ENCODE data around the gene C20orf144. TPM values are rescaled to one million over a fixed set of nuclear protein-coding genes. Genes with fewer than 3 reads are reported as not detected.

C20orf144 gene
- total RNA-seq, 4 donors from 2014 or later, result not detected

- Histone ChIP-seq H3K27me3 (no peaks in the 10 kb centered on the region), H3K9me3 (no peaks in the 10 kb centered on the region), H3K4me1 (peaks cover 0 to 12% (median 0%) of the 10 kb centered on the region in 4 donors), H3K36me3 (peaks cover 0 to 46% (median 0%) of the 10 kb centered on the region in 3 donors), H3K4me3 (no peak overlapping the region), H3K27ac (no peak overlapping the region)
- TF ChIP-seq, protein P1, sequence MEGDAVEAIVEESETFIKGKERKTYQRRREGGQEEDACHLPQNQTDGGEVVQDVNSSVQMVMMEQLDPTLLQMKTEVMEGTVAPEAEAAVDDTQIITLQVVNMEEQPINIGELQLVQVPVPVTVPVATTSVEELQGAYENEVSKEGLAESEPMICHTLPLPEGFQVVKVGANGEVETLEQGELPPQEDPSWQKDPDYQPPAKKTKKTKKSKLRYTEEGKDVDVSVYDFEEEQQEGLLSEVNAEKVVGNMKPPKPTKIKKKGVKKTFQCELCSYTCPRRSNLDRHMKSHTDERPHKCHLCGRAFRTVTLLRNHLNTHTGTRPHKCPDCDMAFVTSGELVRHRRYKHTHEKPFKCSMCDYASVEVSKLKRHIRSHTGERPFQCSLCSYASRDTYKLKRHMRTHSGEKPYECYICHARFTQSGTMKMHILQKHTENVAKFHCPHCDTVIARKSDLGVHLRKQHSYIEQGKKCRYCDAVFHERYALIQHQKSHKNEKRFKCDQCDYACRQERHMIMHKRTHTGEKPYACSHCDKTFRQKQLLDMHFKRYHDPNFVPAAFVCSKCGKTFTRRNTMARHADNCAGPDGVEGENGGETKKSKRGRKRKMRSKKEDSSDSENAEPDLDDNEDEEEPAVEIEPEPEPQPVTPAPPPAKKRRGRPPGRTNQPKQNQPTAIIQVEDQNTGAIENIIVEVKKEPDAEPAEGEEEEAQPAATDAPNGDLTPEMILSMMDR (IDR thresholded peaks at IDR 0.05), result no peak
- no peak for TF ChIP-seq POLR2A (IDR thresholded peaks at IDR 0.05)
- TF ChIP-seq EP300 (IDR thresholded peaks at IDR 0.05), result no peak
- 92 to 97% methylated on average over 4 of the region's 4 CpGs for WGBS, 2 donors
- DNase-seq (ENCODE audit: low spot score in 2 of 2), result no peak
Observed at GRCh38 chr20:33658929-33659328, 3.2 kb upstream of the C20orf144 start.

DNA sequence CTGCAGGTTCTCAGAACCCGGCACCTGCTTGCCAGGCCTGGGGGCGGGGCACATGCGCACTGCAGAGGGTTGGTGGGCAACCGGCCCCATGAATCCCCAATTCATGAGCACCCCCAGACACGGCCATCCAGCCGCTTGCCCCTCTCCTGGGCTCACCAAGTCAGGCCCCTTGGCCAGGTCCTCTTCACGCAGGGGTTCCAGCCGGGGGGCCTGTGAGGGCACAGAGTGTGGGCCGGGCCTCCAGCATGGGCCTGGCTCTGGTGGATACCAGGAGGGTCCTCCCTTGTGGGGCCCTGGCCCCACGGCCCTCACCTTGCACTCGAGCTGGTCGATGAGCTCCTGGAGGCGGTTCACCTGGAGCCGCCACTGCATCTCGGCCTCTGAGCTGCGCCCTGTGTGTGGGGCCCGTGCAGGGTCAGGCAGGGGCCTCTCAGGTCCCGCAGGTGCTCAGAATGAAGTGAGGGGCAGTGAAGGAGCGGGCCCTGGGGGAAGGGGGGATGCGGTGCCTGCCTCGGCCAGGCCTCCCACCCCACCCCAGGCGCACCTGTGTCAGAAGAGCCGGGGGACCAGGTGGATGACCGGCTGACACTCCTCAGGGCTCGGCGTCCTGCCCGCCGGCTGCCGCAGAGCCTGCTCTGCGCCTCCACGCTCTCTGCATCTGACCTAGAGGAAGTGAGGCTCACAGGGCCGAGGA lies 2.6 kb upstream of the C20orf144 start:
- peaks cover 0 to 46% (median 0%) of the 10 kb centered on the region in 3 donors for H3K36me3 ChIP-seq
- WGBS, 2 donors, result 93 to 95% methylated on average over 25 to 32 of the region's 32 CpGs
- H3K4me3 ChIP-seq, result no peak overlapping the region
- DNase-seq (ENCODE audit: low spot score in 2 of 2), result no peak
- no peaks in the 10 kb centered on the region for H3K9me3 ChIP-seq
- H3K27ac ChIP-seq, result no peak overlapping the region
- TF ChIP-seq POLR2A (IDR thresholded peaks at IDR 0.05) (no peak), EP300 (IDR thresholded peaks at IDR 0.05) (no peak)
- TF ChIP-seq, protein P1 (IDR thresholded peaks at IDR 0.05), result no peak
- no peaks in the 10 kb centered on the region for H3K27me3 ChIP-seq
- peaks cover 0 to 18% (median 3%) of the 10 kb centered on the region in 4 donors for H3K4me1 ChIP-seq

DNA sequence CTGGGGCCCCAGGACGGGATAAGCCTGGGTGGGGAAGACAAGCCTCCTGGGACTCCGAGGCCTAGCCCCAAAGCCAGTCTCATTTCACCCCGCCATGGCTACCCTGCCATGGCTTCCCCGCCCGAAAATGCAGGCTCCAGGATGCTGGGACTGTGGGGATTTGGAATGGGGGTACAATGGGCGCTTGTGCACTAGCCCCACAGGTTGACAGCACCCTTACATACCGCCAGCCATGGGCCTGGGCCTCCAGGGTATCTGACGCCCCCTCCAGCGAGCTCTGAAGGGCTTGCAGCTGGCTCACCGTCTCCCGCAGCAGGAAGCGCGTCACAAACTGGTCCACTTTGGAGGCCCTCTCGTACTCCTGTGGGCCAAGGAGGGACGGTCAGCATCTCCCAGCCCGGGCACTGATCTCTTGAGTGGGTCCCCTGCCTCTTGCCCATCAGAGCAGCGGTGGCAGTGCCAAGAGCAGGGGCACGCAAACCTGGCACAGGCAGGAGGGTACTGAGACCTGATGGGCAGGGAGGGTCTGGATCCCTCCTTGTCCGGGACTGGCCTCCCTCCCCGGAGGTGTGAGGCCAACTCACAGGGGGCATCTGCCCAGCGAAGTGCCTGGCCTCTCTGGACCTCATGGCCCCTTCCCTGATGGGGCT lies 2.0 kb upstream of the C20orf144 start:
- Histone ChIP-seq H3K9me3 (no peaks in the 10 kb centered on the region), H3K4me1 (peaks cover 0 to 24% (median 3%) of the 10 kb centered on the region in 4 donors), H3K36me3 (peaks cover 0 to 46% (median 0%) of the 10 kb centered on the region in 3 donors), H3K4me3 (no peak overlapping the region), H3K27me3 (no peaks in the 10 kb centered on the region), H3K27ac (no peak overlapping the region)
- no peak for DNase-seq (ENCODE audit: low spot score in 2 of 2)
- TF ChIP-seq POLR2A (IDR thresholded peaks at IDR 0.05) (no peak), EP300 (IDR thresholded peaks at IDR 0.05) (no peak)
- TF ChIP-seq, protein P1 (IDR thresholded peaks at IDR 0.05), result no peak
- WGBS, 2 donors, result 90 to 94% methylated on average over 13 to 19 of the region's 21 CpGs

GRCh38 chr20:33660685-33661058 lies 1.5 kb upstream of the C20orf144 start:
- Histone ChIP-seq H3K36me3 (peaks cover 0 to 46% (median 0%) of the 10 kb centered on the region in 3 donors), H3K27ac (no peak overlapping the region), H3K4me3 (no peak overlapping the region), H3K27me3 (no peaks in the 10 kb centered on the region), H3K4me1 (peaks cover 0 to 24% (median 3%) of the 10 kb centered on the region in 4 donors), H3K9me3 (no peaks in the 10 kb centered on the region)
- 78 to 92% methylated on average over 7 of the region's 7 CpGs for WGBS, 2 donors
- TF ChIP-seq EP300 (IDR thresholded peaks at IDR 0.05) (no peak), POLR2A (IDR thresholded peaks at IDR 0.05) (no peak)
- TF ChIP-seq, protein P1 (IDR thresholded peaks at IDR 0.05), result no peak
- DNase-seq (ENCODE audit: low spot score in 2 of 2), result no peak
